ENCODE data around the gene SFXN3. TPM values are rescaled to one million over a fixed set of nuclear protein-coding genes. Genes with fewer than 3 reads are reported as not detected.

The SFXN3 gene
- total and polyA plus RNA-seq, 7 donors = 9.5 to 57.1 (median 17.5) TPM

- H3K36me3 ChIP-seq = no peaks in the 10 kb centered on the region
- TF ChIP-seq, protein P1, sequence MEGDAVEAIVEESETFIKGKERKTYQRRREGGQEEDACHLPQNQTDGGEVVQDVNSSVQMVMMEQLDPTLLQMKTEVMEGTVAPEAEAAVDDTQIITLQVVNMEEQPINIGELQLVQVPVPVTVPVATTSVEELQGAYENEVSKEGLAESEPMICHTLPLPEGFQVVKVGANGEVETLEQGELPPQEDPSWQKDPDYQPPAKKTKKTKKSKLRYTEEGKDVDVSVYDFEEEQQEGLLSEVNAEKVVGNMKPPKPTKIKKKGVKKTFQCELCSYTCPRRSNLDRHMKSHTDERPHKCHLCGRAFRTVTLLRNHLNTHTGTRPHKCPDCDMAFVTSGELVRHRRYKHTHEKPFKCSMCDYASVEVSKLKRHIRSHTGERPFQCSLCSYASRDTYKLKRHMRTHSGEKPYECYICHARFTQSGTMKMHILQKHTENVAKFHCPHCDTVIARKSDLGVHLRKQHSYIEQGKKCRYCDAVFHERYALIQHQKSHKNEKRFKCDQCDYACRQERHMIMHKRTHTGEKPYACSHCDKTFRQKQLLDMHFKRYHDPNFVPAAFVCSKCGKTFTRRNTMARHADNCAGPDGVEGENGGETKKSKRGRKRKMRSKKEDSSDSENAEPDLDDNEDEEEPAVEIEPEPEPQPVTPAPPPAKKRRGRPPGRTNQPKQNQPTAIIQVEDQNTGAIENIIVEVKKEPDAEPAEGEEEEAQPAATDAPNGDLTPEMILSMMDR (IDR thresholded peaks at IDR 0.05) = peak in 2 of 4 experiments; percentile 23 to 48
- TF ChIP-seq EP300 (IDR thresholded peaks at IDR 0.05) = no peak
- H3K4me3 ChIP-seq = peak overlapping the region in 3 of 4 donors; percentile 77 to 83 (median 80)
- H3K9me3 ChIP-seq = no peaks in the 10 kb centered on the region
- DNase-seq = peak; percentile 71
- intact Hi-C loops (cut with DNase I) = no loop called here
- H3K27ac ChIP-seq = peak overlapping the region; percentile 93 to 98 (median 94)
- 8 to 9% methylated on average over 63 of the region's 63 CpGs for WGBS, 2 donors
- peaks cover 17 to 53% (median 47%) of the 10 kb centered on the region in 3 donors for H3K27me3 ChIP-seq
- H3K4me1 ChIP-seq = peaks cover 0 to 57% (median 49%) of the 10 kb centered on the region in 4 donors
These were observed 31.4 kb downstream of the SFXN3 start for GRCh38 chr10:101062232-101063049.

DNA sequence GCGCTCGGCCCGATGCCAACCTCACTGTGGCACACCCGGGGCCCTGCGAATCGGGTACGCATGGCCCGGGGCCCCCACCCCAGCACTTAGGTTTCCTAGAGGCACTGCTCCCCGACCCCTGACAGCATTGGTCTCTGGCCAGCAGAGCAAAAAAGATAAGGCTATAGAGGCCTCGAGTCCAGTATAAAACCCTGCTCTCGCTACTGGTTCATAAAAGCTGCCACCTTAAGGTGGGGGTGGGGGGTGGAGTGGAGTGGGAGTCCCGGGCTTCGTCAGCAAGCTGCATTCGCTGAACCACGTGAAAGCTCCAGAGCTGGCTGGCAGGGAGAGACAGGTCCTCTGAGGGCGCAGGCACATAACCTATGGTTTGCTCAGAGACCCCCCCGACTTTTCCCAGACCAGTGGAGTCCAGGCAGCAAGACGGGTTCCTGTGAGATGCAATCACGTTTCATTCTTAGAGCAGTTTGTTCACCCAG lies 32.1 kb downstream of the SFXN3 start:
- no peak for DNase-seq
- H3K4me3 ChIP-seq = peak overlapping the region in 3 of 4 donors; percentile 77 to 83 (median 80)
- H3K4me1 ChIP-seq = peaks cover 0 to 61% (median 53%) of the 10 kb centered on the region in 4 donors
- H3K27ac ChIP-seq = peak overlapping the region in 2 of 4 donors; percentile 2 to 93
- H3K27me3 ChIP-seq = peaks cover 17 to 57% (median 50%) of the 10 kb centered on the region in 3 donors
- intact Hi-C loops (cut with DNase I) = no loop called here
- H3K36me3 ChIP-seq = no peaks in the 10 kb centered on the region
- WGBS, 2 donors = 13 to 14% methylated on average over 19 of the region's 19 CpGs
- no peaks in the 10 kb centered on the region for H3K9me3 ChIP-seq
- TF ChIP-seq EP300 (IDR thresholded peaks at IDR 0.05) (no peak), POLR2A (IDR thresholded peaks at IDR 0.05) (no peak), POLR2AphosphoS5 (IDR thresholded peaks at IDR 0.05) (no peak)
- TF ChIP-seq, protein P1 (IDR thresholded peaks at IDR 0.05) = no peak

DNA sequence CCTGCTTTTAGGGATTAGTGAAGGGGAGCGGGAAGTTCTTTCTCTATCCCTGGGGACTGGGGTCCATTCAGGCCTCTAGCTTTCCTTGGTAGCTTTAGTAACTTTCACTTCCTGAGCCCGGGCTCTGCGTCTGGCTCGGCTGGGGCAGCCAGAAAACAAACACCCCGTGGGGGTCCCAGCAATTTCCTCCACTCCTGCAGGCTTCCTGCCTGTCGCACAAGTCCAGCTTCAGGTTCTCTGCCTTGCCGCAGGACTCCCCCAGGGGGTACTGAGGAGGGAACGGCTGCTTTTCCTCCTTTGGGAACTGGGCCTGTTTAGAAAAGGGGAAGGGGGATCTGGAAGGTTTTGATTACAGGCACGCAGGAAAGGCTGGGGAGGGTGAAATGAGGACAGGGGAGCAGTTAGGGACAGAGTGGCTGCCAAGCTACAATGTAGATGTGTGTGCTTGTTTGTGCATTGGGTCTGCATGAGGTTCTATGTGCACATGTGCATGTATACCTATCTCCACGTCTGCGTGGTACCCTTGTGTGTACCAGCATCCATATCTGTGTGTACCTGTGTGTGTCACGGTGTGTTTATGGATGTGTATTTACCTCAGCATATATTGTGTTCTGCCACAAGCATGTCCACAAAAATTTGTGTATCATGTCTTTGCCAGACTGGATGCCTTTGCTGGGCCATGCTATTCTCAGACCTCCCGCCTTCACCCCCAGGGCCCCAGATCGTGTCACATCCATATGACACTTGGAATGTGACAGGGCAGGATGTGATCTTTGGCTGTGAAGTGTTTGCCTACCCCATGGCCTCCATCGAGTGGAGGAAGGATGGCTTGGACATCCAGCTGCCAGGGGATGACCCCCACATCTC lies 32.7 kb downstream of the SFXN3 start:
- no peaks in the 10 kb centered on the region for H3K9me3 ChIP-seq
- no peaks in the 10 kb centered on the region for H3K36me3 ChIP-seq
- H3K4me1 ChIP-seq = peaks cover 0 to 61% (median 53%) of the 10 kb centered on the region in 4 donors
- no peak overlapping the region for H3K27ac ChIP-seq
- H3K27me3 ChIP-seq = peaks cover 17 to 57% (median 50%) of the 10 kb centered on the region in 3 donors
- WGBS, 2 donors = 55 to 72% methylated on average over 15 of the region's 15 CpGs
- intact Hi-C loops (cut with DNase I) = no loop called here
- no peak overlapping the region for H3K4me3 ChIP-seq
- TF ChIP-seq EP300 (IDR thresholded peaks at IDR 0.05) (no peak), POLR2AphosphoS5 (IDR thresholded peaks at IDR 0.05) (no peak), POLR2A (IDR thresholded peaks at IDR 0.05) (no peak)
- TF ChIP-seq, protein P1 (IDR thresholded peaks at IDR 0.05) = no peak
- DNase-seq = no peak

- H3K4me3 ChIP-seq = no peak overlapping the region
- no peak for DNase-seq
- TF ChIP-seq, protein P1 (IDR thresholded peaks at IDR 0.05) = no peak
- TF ChIP-seq POLR2A (IDR thresholded peaks at IDR 0.05) (no peak), EP300 (IDR thresholded peaks at IDR 0.05) (no peak), POLR2AphosphoS5 (IDR thresholded peaks at IDR 0.05) (no peak)
- intact Hi-C loops (cut with DNase I) = loop anchor here (5.0 kb wide), 1 partner anchor 32 kb away; the partner anchor contains the start of genes PDZD7 and SFXN3
- no peaks in the 10 kb centered on the region for H3K36me3 ChIP-seq
- peaks cover 0 to 61% (median 53%) of the 10 kb centered on the region in 4 donors for H3K4me1 ChIP-seq
- H3K27me3 ChIP-seq = peaks cover 17 to 57% (median 50%) of the 10 kb centered on the region in 3 donors
- no peaks in the 10 kb centered on the region for H3K9me3 ChIP-seq
- H3K27ac ChIP-seq = no peak overlapping the region
- WGBS, 2 donors = 94 to 96% methylated on average over 9 of the region's 9 CpGs
These were observed 33.5 kb downstream of the SFXN3 start for GRCh38 chr10:101064415-101065030.

Measured in sigmoid colon (tissue), 7 donors.